BLaER1 treated with 17β-estradiol and CSF1 and Interleukin-3, amounts not matched to agents 10 nM and 100 nM (cell line): ENCODE measurements around the gene PTPN21.

Experiments used
- H3K27ac ChIP-seq, 11 experiments: shearing (Covaris generic); formaldehyde crosslinking; 2 replicates each; pipeline ENCODE4 v1.8.1; 2022
- H3K27me3 ChIP-seq, 11 experiments: shearing (Covaris generic); formaldehyde crosslinking; 2 replicates each; pipeline ENCODE4 v1.8.1; 2022
- H3K36me3 ChIP-seq, 11 experiments: shearing (Covaris generic); formaldehyde crosslinking; 2 replicates each; pipeline ENCODE4 v1.8.1; 2022
- H3K4me1 ChIP-seq, 10 experiments: shearing (Covaris generic); formaldehyde crosslinking; 2 replicates each; pipeline ENCODE4 v1.8.1; 2022
- H3K4me2 ChIP-seq, 11 experiments: shearing (Covaris generic); formaldehyde crosslinking; 2 replicates each; pipeline ENCODE4 v1.8.1; 2022
- H3K4me3 ChIP-seq, 10 experiments: shearing (Covaris generic); formaldehyde crosslinking; 2 replicates each; pipeline ENCODE4 v1.8.1; 2022
- H3K9ac ChIP-seq, 11 experiments: shearing (Covaris generic); formaldehyde crosslinking; 2 replicates each; pipeline ENCODE4 v1.8.1; 2022
- H3K9me3 ChIP-seq, 11 experiments: shearing (Covaris generic); formaldehyde crosslinking; replicated peaks in 1 of 11; 2 replicates each; pipeline ENCODE4 v1.8.1; 2022
- H4K20me1 ChIP-seq, 11 experiments: shearing (Covaris generic); formaldehyde crosslinking; 2 replicates each; pipeline ENCODE4 v1.8.1; 2022
- Cebpa-rat ChIP-seq, 11 experiments: shearing (Covaris generic); IDR thresholded peaks; 2 replicates each; pipeline ENCODE4 v1.8.1; 2022

Gene PTPN21

GRCh38 chr14:88473791-88474190 lies 81.0 kb downstream of the PTPN21 start:
- Histone ChIP-seq H3K9me3 (peaks cover 1 to 7% (median 3%) of the 10 kb centered on the region in 11 experiments; a peak in 21 of 22 replicates), H3K4me1 (no peaks in the 10 kb centered on the region), H3K4me2 (no peak overlapping the region), H4K20me1 (no peaks in the 10 kb centered on the region), H3K4me3 (no peak overlapping the region), H3K9ac (no peak overlapping the region), H3K27me3 (no peaks in the 10 kb centered on the region), H3K36me3 (peaks cover 0 to 10% (median 0%) of the 10 kb centered on the region in 11 experiments; a peak in 5 of 22 replicates), H3K27ac (no peak overlapping the region)
- TF ChIP-seq Cebpa-rat (IDR thresholded peaks at IDR 0.05) = no peak

DNA sequence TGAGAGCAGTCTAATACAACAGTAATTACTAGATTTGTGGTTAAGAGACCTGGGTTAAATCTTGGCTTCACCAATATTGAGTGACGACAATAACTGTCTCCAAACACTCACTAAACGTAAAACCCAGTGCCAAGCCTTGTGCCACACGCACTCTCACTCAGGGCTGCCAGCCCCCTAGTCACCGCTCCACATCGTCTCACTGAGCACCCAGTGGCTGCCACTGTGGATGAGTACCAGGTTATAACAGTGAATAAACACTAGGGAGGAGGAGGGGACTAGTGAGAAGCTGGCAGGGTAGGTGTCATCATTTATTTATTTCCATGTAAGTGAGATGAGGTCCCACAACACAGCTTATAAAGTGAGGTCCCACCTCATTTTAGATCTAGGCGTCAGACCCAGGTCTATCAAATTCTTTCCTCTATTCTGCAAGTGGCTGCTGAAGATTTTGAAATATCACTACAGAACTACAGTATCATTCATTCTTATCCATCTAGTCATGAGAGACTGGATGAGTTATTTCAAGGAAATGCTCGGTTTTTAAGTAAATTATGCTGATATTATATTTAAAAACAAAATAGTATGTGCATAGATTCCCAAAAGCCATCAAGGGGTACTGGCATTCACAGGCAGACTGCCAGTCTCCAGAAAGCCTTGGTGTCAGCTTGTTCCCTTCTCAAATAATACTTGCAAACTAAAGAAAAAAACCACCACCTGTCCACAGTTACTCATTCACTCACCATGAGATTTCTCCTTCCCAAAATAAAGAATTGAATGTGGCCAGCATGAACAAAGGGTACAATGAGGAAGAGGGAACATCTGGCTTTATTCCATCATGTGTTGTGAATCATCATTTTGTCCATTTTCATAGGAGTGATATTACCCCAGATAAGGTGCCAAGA lies 84.0 kb downstream of the PTPN21 start:
- Histone ChIP-seq H3K9ac (no peak overlapping the region), H4K20me1 (no peaks in the 10 kb centered on the region), H3K27ac (no peak overlapping the region), H3K9me3 (no peaks in the 10 kb centered on the region), H3K4me2 (no peak overlapping the region), H3K36me3 (peaks cover 0 to 19% (median 0%) of the 10 kb centered on the region in 11 experiments; a peak in 4 of 22 replicates), H3K27me3 (no peaks in the 10 kb centered on the region), H3K4me3 (no peak overlapping the region), H3K4me1 (no peaks in the 10 kb centered on the region)
- no peak for TF ChIP-seq Cebpa-rat (IDR thresholded peaks at IDR 0.05)

DNA sequence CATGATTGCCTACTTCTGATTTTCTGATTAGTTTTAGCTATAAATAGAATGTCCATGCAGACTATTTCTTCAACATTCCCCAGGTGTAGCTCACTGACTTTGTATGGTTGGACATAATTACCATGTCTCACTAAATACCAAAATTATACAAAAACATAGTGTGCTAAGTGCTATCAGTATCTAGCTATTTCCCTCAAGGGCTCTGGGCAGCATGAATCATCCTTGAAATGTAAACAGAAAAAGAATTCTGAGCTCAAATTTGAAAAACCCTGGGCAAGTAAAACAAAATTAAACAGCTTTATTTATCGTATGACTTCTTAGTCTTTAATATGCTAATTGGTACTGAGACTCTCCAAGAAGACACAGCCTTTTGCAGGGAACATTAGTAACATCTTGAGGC lies 86.4 kb downstream of the PTPN21 start:
- H3K4me2 ChIP-seq = no peak overlapping the region
- H3K4me1 ChIP-seq = no peaks in the 10 kb centered on the region
- peaks cover 0 to 23% (median 0%) of the 10 kb centered on the region in 11 experiments; a peak in 4 of 22 replicates for H3K36me3 ChIP-seq
- TF ChIP-seq Cebpa-rat (IDR thresholded peaks at IDR 0.05) = no peak
- no peak overlapping the region for H3K9ac ChIP-seq
- H3K27me3 ChIP-seq = no peaks in the 10 kb centered on the region
- H3K9me3 ChIP-seq = no peaks in the 10 kb centered on the region
- H4K20me1 ChIP-seq = no peaks in the 10 kb centered on the region
- H3K4me3 ChIP-seq = no peak overlapping the region
- H3K27ac ChIP-seq = no peak overlapping the region

DNA sequence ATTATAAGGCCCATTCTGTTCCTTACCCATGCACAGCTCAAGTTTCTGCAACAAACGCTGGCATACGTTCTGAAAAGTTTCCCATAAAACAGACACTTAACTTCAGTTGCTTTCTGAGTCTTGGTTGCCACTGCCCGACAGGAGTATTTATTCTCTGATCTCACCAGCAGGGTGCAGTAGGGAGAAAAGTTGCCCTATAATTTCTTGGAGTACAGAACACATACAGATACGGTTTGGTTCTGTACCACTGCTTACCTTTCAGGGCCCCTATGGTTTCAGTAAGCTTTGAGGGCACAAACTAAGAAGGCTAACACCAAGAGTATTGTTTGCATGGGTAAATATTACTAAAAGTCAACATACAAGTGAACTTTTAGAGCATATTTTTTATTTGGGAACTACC lies 91.5 kb downstream of the PTPN21 start:
- Histone ChIP-seq H3K27me3 (no peaks in the 10 kb centered on the region), H3K9me3 (peaks cover 0 to 22% (median 16%) of the 10 kb centered on the region in 11 experiments; a peak in 17 of 22 replicates), H3K9ac (no peak overlapping the region), H3K27ac (no peak overlapping the region), H3K4me3 (no peak overlapping the region), H3K4me1 (no peaks in the 10 kb centered on the region), H4K20me1 (no peaks in the 10 kb centered on the region), H3K36me3 (peaks cover 7 to 39% (median 15%) of the 10 kb centered on the region in 11 experiments; a peak in 15 of 22 replicates), H3K4me2 (no peak overlapping the region)
- TF ChIP-seq Cebpa-rat (IDR thresholded peaks at IDR 0.05) = no peak

DNA sequence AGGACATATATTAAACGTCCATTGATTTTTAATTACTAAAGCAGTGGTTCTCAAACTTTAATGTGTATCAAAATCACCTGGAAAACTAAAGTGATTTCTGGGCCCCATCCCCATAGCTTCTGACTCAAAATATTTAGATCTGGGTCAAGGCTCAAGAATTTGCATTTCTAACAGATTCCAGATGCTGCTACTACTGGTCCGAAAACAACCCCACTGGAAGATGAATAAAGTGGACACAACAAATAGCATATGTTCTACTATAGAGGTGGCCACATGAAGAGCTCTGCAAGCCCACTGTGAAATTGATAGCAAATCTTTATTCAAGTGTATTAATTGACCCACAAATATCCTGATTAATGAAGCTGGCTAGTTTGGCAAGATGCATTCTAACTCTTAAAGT lies 99.9 kb downstream of the PTPN21 start:
- H3K4me3 ChIP-seq = no peak overlapping the region
- TF ChIP-seq Cebpa-rat (IDR thresholded peaks at IDR 0.05) = no peak
- H3K9me3 ChIP-seq = peaks cover 0 to 35% (median 12%) of the 10 kb centered on the region in 11 experiments; a peak in 16 of 22 replicates
- H3K27me3 ChIP-seq = no peaks in the 10 kb centered on the region
- peaks cover 9 to 59% (median 41%) of the 10 kb centered on the region in 11 experiments for H3K36me3 ChIP-seq
- no peak overlapping the region for H3K27ac ChIP-seq
- no peak overlapping the region for H3K9ac ChIP-seq
- H3K4me2 ChIP-seq = no peak overlapping the region
- H3K4me1 ChIP-seq = peaks cover 0 to 4% (median 0%) of the 10 kb centered on the region in 10 experiments; a peak in 1 of 20 replicates
- no peaks in the 10 kb centered on the region for H4K20me1 ChIP-seq

- Histone ChIP-seq H3K4me3 (no peak overlapping the region), H3K9me3 (peaks cover 0 to 25% (median 13%) of the 10 kb centered on the region in 11 experiments; a peak in 14 of 22 replicates), H3K4me2 (no peak overlapping the region; a peak in 1 of 22 replicates), H4K20me1 (no peaks in the 10 kb centered on the region), H3K4me1 (peaks cover 0 to 4% (median 0%) of the 10 kb centered on the region in 10 experiments; a peak in 1 of 20 replicates), H3K27ac (no peak overlapping the region), H3K27me3 (no peaks in the 10 kb centered on the region), H3K36me3 (peaks cover 10 to 69% (median 44%) of the 10 kb centered on the region in 11 experiments), H3K9ac (no peak overlapping the region)
- no peak for TF ChIP-seq Cebpa-rat (IDR thresholded peaks at IDR 0.05)
Observed at GRCh38 chr14:88452231-88452630, 102.6 kb downstream of the PTPN21 start.

DNA sequence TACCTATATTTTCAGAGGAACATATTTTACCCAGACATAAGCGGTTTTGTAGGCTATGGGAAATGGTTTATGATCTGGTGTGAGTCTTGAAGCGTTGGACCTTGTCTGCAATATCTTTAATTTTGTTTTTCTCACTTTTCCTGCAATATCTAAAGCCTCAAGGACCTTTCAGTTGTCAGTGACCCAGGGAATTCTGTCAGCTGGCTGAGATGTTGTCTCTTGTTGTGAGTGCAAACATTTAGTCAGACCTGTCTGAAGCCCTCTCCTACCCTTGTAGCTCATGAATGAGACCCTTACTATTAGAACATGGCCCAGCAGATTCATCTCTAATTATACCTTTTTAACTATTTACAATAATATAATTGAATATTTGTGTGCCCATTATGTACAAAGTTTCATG lies 115.7 kb downstream of the PTPN21 start:
- Histone ChIP-seq H3K27me3 (no peaks in the 10 kb centered on the region), H3K4me3 (no peak overlapping the region), H3K4me2 (no peak overlapping the region), H3K9ac (no peak overlapping the region), H4K20me1 (no peaks in the 10 kb centered on the region), H3K4me1 (no peaks in the 10 kb centered on the region), H3K36me3 (peaks cover 17 to 85% (median 43%) of the 10 kb centered on the region in 11 experiments; a peak in 20 of 22 replicates), H3K9me3 (peaks cover 0 to 9% (median 3%) of the 10 kb centered on the region in 11 experiments; a peak in 3 of 22 replicates), H3K27ac (no peak overlapping the region)
- TF ChIP-seq Cebpa-rat (IDR thresholded peaks at IDR 0.05) = no peak

DNA sequence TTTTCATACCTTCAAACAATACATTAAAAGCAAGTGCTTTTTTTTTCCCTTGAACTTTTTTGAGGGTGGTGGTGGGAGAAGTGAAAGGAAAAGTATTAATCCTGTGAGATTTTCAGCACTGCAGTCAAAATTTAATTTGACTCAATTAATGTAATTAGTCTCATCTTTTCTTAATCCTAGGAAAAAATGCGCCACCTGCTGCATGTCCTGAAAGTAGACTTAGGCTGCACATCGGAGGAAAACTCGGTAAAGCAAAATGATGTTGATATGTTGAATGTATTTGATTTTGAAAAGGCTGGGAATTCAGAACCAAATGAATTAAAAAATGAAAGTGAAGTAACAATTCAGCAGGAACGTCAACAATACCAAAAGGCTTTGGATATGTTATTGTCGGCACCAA lies 117.1 kb downstream of the PTPN21 start:
- Histone ChIP-seq H3K27ac (no peak overlapping the region), H3K4me3 (no peak overlapping the region), H3K9ac (no peak overlapping the region), H4K20me1 (no peaks in the 10 kb centered on the region), H3K9me3 (peaks cover 0 to 5% (median 0%) of the 10 kb centered on the region in 11 experiments; a peak in 2 of 22 replicates), H3K27me3 (no peaks in the 10 kb centered on the region), H3K4me2 (no peak overlapping the region), H3K4me1 (no peaks in the 10 kb centered on the region), H3K36me3 (peaks cover 17 to 87% (median 44%) of the 10 kb centered on the region in 11 experiments; a peak in 20 of 22 replicates)
- TF ChIP-seq Cebpa-rat (IDR thresholded peaks at IDR 0.05) = no peak

- TF ChIP-seq Cebpa-rat (IDR thresholded peaks at IDR 0.05) = no peak
- no peaks in the 10 kb centered on the region for H3K27me3 ChIP-seq
Observed at GRCh38 chr14:88430976-88431375, 123.8 kb downstream of the PTPN21 start.

More at GRCh38 chr14:88430976-88431375, 123.8 kb downstream of the PTPN21 start:
- Histone ChIP-seq H3K4me1 (no peaks in the 10 kb centered on the region), H3K4me2 (no peak overlapping the region), H3K27ac (no peak overlapping the region), H4K20me1 (no peaks in the 10 kb centered on the region), H3K36me3 (peaks cover 3 to 79% (median 24%) of the 10 kb centered on the region in 11 experiments; a peak in 17 of 22 replicates), H3K4me3 (no peak overlapping the region), H3K9ac (no peak overlapping the region), H3K9me3 (no peaks in the 10 kb centered on the region)
